Right lobe of liver (tissue), 6 donors: ENCODE measurements around the gene SWI5. TPM values are rescaled to one million over a fixed set of nuclear protein-coding genes. Genes with fewer than 3 reads are reported as not detected.
A peak's percentile ranks its signal among the peaks of the same experiment; 100 is the strongest.

ENCODE experiments used
- ATAC-seq, 4 donors: fragments of 200-7000 bp; cut with Tn5 transposase; one replicate each; pipeline ENCODE4 v1.9.1; 2020; ENCODE audit warnings: mild to moderate bottlenecking in 4 of 4, moderate library complexity in 4 of 4
- DNase-seq, 3 donors: peaks; one replicate each; pipeline ENCODE4 v3.0.0-alpha.2; 2020
- H3K27ac ChIP-seq, 3 donors: fragments of 200-600 bp; one replicate each; pipeline ENCODE4 v1.8.0; 2022
- H3K27me3 ChIP-seq, 2 donors: fragments of 200-600 bp; one replicate each; pipeline ENCODE4 v1.8.0; 2022
- H3K36me3 ChIP-seq, 4 donors: fragments of 200-600 bp; sonication (generic) in 1 of 4; one replicate each; pipeline versions ENCODE4 v1.5.1 to v1.8.0; 2017 to 2022; ENCODE audit warnings: control low read depth in 1 of 4
- H3K4me1 ChIP-seq, 4 donors: fragments of 200-600 bp; sonication (generic) in 1 of 4; one replicate each; pipeline versions ENCODE4 v1.5.1 to v1.8.0; 2017 to 2022; ENCODE audit warnings: control low read depth in 1 of 4
- H3K4me3 ChIP-seq, 3 donors: fragments of 200-600 bp; one replicate each; pipeline ENCODE4 v1.8.0; 2022
- H3K9me3 ChIP-seq, 4 donors: fragments of 200-600 bp; sonication (generic) in 1 of 4; one replicate each; pipeline versions ENCODE4 v1.5.1 to v1.8.0; 2017 to 2022; ENCODE audit warnings: control low read depth in 1 of 4
- POLR2A ChIP-seq: fragments of 450-650 bp; IDR thresholded peaks from one replicate; pipeline ENCODE4 v1.6.1; 2017; ENCODE audit warnings: antibody characterized with exemption, mild to moderate bottlenecking
- WGBS: methylation state at CpG from one replicate; pipeline ENCODE4 v1.1.6; 2018; ENCODE audit warnings: low coverage, low lambda C conversion rate; ENCODE audit not compliant: insufficient coverage; ENCODE audit errors: missing lambda C conversion rate; 5-methylcytosine and 5-hydroxymethylcytosine counted together
- intact Hi-C, 2 donors: fragments of 100-400 bp; cut with DNase I; formaldehyde crosslinking; loops; one replicate each; pipeline versions ENCODE4 v1.11.2 to v1.14.1; 2022
- total RNA-seq, 6 experiments: library from RNA; depleted of rRNA in 2 of 6; stranded (reverse); fragments of >200 nt in 2 of 6; fragmentation: NEBNext Ultra II Directional in 3 of 6; extraction: Animal tissue kit (Norgen Biotek cat#: 25700) in 3 of 6; gene quantifications; one replicate each; pipeline versions ENCODE4 v1.1.0 to v1.2.4, GENCODE V29; 2016 to 2023
- TF ChIP-seq, protein P1 (sequence below), 4 donors: fragments of 200-600 bp in 3 of 4; fragments of 450-650 bp in 1 of 4; IDR thresholded peaks; one replicate each; pipeline versions ENCODE4 v1.5.1 to v1.8.0; 2016 to 2022; ENCODE audit warnings: antibody characterized with exemption in 4 of 4, mild to moderate bottlenecking in 2 of 4
- donor health status: DM: no; HTN: yes; CAD: no.
- donor health status: DM: no; HTN: no; CAD: no.
- donor health status: DM: no; HTN: no; CAD: no.
- donor health status: DM: no; HTN: yes; CAD: no.
- donor health status: DM: no; HTN: yes; CAD: no.

Gene SWI5
- total RNA-seq, 6 experiments from 2014 or later: 10.8 to 17.3 (median 14.3) TPM

DNA sequence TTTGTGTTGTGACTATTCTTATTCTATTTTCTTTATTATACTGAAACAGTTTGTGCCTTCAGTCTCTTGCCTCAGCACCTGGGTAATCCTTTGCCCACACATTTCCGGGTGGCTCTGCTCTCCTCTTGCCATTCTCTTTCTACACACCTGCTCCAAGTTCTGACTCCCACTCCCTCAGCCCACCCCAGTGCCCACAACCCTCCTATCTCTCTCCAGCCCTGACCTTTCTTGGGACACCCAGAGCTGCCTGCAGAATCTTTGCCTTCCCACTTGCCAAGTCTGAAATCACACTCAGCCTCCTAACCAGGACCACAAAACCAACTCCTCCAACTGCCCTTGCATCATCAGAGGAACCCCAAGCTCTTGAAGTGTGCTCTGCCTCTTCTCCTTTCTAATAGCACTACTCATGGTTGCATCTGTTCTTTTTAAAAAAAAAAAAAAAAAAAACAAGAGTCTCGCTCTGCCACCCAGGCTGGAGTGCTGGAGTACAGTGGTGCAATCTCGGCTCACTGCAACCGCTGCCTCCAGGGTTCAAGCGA, 4.1 kb downstream of the SWI5 start:
- no peak overlapping the region for H3K27ac ChIP-seq

GRCh38 chr9:128282500-128282899, 6.4 kb downstream of the SWI5 start:
- Histone ChIP-seq H3K36me3 (peaks cover 0 to 10% (median 0%) of the 10 kb centered on the region in 4 donors), H3K4me3 (no peak overlapping the region), H3K27me3 (no peaks in the 10 kb centered on the region), H3K4me1 (peaks cover 0 to 1% (median under 1%) of the 10 kb centered on the region in 4 donors), H3K9me3 (no peaks in the 10 kb centered on the region), H3K27ac (no peak overlapping the region)
- no CpG with 5 or more reads among the region's 6 CpGs for WGBS
- ATAC-seq (no peak), DNase-seq (no peak)
- no peak for TF ChIP-seq POLR2A
- TF ChIP-seq, protein P1, sequence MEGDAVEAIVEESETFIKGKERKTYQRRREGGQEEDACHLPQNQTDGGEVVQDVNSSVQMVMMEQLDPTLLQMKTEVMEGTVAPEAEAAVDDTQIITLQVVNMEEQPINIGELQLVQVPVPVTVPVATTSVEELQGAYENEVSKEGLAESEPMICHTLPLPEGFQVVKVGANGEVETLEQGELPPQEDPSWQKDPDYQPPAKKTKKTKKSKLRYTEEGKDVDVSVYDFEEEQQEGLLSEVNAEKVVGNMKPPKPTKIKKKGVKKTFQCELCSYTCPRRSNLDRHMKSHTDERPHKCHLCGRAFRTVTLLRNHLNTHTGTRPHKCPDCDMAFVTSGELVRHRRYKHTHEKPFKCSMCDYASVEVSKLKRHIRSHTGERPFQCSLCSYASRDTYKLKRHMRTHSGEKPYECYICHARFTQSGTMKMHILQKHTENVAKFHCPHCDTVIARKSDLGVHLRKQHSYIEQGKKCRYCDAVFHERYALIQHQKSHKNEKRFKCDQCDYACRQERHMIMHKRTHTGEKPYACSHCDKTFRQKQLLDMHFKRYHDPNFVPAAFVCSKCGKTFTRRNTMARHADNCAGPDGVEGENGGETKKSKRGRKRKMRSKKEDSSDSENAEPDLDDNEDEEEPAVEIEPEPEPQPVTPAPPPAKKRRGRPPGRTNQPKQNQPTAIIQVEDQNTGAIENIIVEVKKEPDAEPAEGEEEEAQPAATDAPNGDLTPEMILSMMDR (IDR thresholded peaks at IDR 0.05): no peak
- intact Hi-C loops: no loop called here

More for the DNA sequence above, 4.1 kb downstream of the SWI5 start:
- no peak overlapping the region for H3K4me3 ChIP-seq
- DNase-seq (no peak), ATAC-seq (no peak)
- H3K4me1 ChIP-seq: peaks cover 0 to 10% (median 4%) of the 10 kb centered on the region in 4 donors
- H3K36me3 ChIP-seq: no peaks in the 10 kb centered on the region
- intact Hi-C loops: no loop called here
- no peaks in the 10 kb centered on the region for H3K9me3 ChIP-seq
- TF ChIP-seq, protein P1 (IDR thresholded peaks at IDR 0.05): no peak
- no peak for TF ChIP-seq POLR2A
- no peaks in the 10 kb centered on the region for H3K27me3 ChIP-seq
- 88% methylated on average over 5 of the region's 5 CpGs for WGBS

GRCh38 chr9:128285033-128285784, 9.1 kb downstream of the SWI5 start:
- no peak for TF ChIP-seq POLR2A
- TF ChIP-seq, protein P1 (IDR thresholded peaks at IDR 0.05): no peak
- intact Hi-C loops: no loop called here
- ATAC-seq (no peak), DNase-seq (no peak)
- no peaks in the 10 kb centered on the region for H3K4me1 ChIP-seq
- H3K27me3 ChIP-seq: no peaks in the 10 kb centered on the region
- no peaks in the 10 kb centered on the region for H3K9me3 ChIP-seq
- H3K4me3 ChIP-seq: no peak overlapping the region
- WGBS: 89% methylated on average over 7 of the region's 12 CpGs
- peaks cover 0 to 10% (median 0%) of the 10 kb centered on the region in 4 donors for H3K36me3 ChIP-seq
- no peak overlapping the region for H3K27ac ChIP-seq

DNA sequence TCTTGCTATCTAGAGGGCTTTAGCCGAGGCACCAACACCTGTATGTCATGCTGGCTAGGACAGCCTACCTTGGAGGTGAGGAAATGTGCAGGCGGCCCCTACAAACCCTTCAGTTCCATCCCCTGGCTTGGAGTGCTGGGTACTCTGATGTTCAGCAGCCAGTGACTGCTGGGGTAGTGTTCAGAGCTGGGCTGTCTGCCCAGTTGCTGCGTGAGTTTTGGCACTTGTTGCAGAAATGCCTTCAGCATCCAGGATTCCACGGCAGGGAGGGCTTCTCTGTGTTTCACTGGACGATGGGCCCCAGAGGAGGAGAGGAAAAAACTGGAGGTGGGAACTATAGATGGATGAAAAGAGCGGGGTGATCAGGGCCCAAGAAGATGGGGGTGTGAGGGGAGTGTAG, 10.4 kb downstream of the SWI5 start:
- no peak overlapping the region for H3K27ac ChIP-seq
- ATAC-seq: peak in 2 of 4 donors; percentile 28 to 34

More for the DNA sequence above, 10.4 kb downstream of the SWI5 start:
- no peak for DNase-seq
- H3K4me1 ChIP-seq: no peaks in the 10 kb centered on the region
- peaks cover 0 to 10% (median 0%) of the 10 kb centered on the region in 4 donors for H3K36me3 ChIP-seq
- H3K27me3 ChIP-seq: no peaks in the 10 kb centered on the region
- H3K4me3 ChIP-seq: no peak overlapping the region
- intact Hi-C loops: no loop called here
- TF ChIP-seq, protein P1 (IDR thresholded peaks at IDR 0.05): no peak
- no peak for TF ChIP-seq POLR2A
- 68% methylated on average over 4 of the region's 6 CpGs for WGBS
- H3K9me3 ChIP-seq: no peaks in the 10 kb centered on the region
